PFSK-1 (cell line): ENCODE data around the gene STX5.

Experiments
- FOXP2 ChIP-seq: optimal IDR thresholded peaks from 2 replicates; pipeline ENCODE3; 2011; ENCODE audit warnings: borderline replicate concordance, control low read depth, inconsistent platforms; ENCODE audit not compliant: insufficient read depth; ENCODE audit errors: extremely low read length, extremely low read depth
- POLR2AphosphoS5 ChIP-seq: IDR thresholded peaks from 2 replicates; pipeline ENCODE4 v1.6.1; 2012; ENCODE audit warnings: low read depth, mild to moderate bottlenecking, control low read depth, low read length, moderate library complexity
- SIN3A ChIP-seq: IDR thresholded peaks from 2 replicates; pipeline ENCODE4 v1.6.1; 2012; ENCODE audit warnings: mild to moderate bottlenecking, low read length, moderate library complexity, borderline replicate concordance; ENCODE audit not compliant: insufficient read depth
- TAF1 ChIP-seq: IDR thresholded peaks from 2 replicates; pipeline ENCODE4 v1.6.1; 2012; ENCODE audit warnings: low read length, control low read depth, borderline replicate concordance; ENCODE audit not compliant: insufficient read depth
- TF ChIP-seq, protein P1 (sequence below), 2 experiments: IDR thresholded peaks; 2 replicates each; pipeline versions ENCODE4 v1.6.1 to v1.8.0; 2011 to 2012; ENCODE audit warnings: low read depth in 2 of 2, low read length in 2 of 2, control low read depth in 1 of 2, inconsistent platforms in 1 of 2, mild to moderate bottlenecking in 1 of 2, moderate library complexity in 1 of 2; ENCODE audit not compliant: insufficient read depth in 1 of 2

DNA sequence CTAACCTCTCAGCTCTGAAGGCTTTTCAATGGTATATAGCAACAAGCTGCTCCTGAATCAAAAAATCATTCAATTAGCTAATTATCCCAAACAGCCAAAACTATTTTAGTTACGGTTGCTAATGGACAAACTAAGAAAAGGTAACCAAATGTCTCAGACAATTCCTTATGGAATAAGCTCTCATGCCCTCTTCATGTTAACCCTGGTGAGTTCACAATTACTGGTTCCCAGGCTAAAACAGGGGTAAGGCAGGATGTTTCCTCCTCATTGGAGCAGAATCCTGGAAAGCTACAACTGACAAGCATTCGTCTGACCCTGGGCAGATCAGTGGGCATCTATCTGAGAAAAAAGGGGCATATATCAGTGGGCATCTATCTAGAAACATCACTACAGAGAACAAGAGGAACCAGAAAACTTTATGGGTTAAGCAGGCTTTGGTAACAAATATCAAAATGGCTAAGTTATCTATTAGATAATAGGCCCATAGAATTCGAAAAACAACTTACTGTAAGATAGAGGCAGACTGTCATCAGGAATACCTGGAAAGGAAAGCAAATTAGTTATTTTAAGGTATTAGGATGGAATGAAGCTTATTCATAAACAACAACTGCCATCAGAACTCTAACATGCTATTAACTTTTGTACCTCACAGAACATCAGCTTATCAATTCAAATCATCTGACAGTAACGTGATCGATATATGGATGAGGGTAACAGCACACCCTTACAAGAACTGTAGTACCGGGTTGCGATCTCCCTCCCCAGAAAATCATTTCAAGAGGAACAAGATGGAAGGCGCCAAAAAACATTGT is 22.4 kb upstream of the STX5 start:
- TF ChIP-seq TAF1 (no peak), POLR2AphosphoS5 (peak; percentile 71), SIN3A (no peak; the same call in 1 of the 2 replicates), FOXP2 (no peak)
- TF ChIP-seq, protein P1, sequence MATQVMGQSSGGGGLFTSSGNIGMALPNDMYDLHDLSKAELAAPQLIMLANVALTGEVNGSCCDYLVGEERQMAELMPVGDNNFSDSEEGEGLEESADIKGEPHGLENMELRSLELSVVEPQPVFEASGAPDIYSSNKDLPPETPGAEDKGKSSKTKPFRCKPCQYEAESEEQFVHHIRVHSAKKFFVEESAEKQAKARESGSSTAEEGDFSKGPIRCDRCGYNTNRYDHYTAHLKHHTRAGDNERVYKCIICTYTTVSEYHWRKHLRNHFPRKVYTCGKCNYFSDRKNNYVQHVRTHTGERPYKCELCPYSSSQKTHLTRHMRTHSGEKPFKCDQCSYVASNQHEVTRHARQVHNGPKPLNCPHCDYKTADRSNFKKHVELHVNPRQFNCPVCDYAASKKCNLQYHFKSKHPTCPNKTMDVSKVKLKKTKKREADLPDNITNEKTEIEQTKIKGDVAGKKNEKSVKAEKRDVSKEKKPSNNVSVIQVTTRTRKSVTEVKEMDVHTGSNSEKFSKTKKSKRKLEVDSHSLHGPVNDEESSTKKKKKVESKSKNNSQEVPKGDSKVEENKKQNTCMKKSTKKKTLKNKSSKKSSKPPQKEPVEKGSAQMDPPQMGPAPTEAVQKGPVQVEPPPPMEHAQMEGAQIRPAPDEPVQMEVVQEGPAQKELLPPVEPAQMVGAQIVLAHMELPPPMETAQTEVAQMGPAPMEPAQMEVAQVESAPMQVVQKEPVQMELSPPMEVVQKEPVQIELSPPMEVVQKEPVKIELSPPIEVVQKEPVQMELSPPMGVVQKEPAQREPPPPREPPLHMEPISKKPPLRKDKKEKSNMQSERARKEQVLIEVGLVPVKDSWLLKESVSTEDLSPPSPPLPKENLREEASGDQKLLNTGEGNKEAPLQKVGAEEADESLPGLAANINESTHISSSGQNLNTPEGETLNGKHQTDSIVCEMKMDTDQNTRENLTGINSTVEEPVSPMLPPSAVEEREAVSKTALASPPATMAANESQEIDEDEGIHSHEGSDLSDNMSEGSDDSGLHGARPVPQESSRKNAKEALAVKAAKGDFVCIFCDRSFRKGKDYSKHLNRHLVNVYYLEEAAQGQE (IDR thresholded peaks at IDR 0.05; ENCODE audit: insufficient read depth in 1 of 2, low read depth in 2 of 2, low read length in 2 of 2), result no peak
